Psoas muscle (tissue), 8 donors: Measurements from ENCODE around the gene KIRREL3. TPM values are rescaled to one million over a fixed set of nuclear protein-coding genes. Genes with fewer than 3 reads are reported as not detected.

Experiments used
- ATAC-seq, 4 donors: fragments of 200-7000 bp; cut with Tn5 transposase; one replicate each; pipeline ENCODE4 v1.9.1; 2020; ENCODE audit warnings: moderate library complexity in 3 of 4, mild to moderate bottlenecking in 2 of 4
- DNase-seq, 2 donors: peaks; one replicate each; pipeline ENCODE4 v3.0.0-alpha.2; 2020
- H3K27ac ChIP-seq: fragments of 200-600 bp; one replicate; pipeline ENCODE4 v1.8.0; 2022
- H3K27me3 ChIP-seq, 3 donors: fragments of 200-600 bp in 1 of 3; one replicate each; pipeline versions ENCODE4 v1.6.1 to v1.8.0; 2013 to 2022; ENCODE audit warnings: low read length in 2 of 3, mild to moderate bottlenecking in 2 of 3, moderate library complexity in 1 of 3; ENCODE audit not compliant: insufficient read depth in 3 of 3
- H3K36me3 ChIP-seq, 2 donors: fragments of 200-600 bp in 1 of 2; one replicate each; pipeline versions ENCODE4 v1.6.1 to v1.8.0; 2013 to 2022; ENCODE audit warnings: low read depth in 1 of 2, mild to moderate bottlenecking in 1 of 2, moderate library complexity in 1 of 2; ENCODE audit not compliant: insufficient read depth in 1 of 2
- H3K4me1 ChIP-seq: fragments of 200-600 bp; one replicate; pipeline ENCODE4 v1.8.0; 2022
- H3K4me3 ChIP-seq: fragments of 200-600 bp; one replicate; pipeline ENCODE4 v1.8.0; 2022; ENCODE audit warnings: mild to moderate bottlenecking
- H3K9me3 ChIP-seq: fragments of 200-600 bp; one replicate; pipeline ENCODE4 v1.8.0; 2022
- WGBS, 3 donors: extraction: QIAGEN DNeasy Blood & Tissue Kit; methylation state at CpG; one replicate each; pipeline versions ENCODE4 v1.1.6 to v1.1.7; 2013; 5-methylcytosine and 5-hydroxymethylcytosine counted together
- intact Hi-C, 2 donors: fragments of 100-400 bp; cut with DNase I; formaldehyde crosslinking; loops; one replicate each; pipeline versions ENCODE4 v1.11.0 to v1.14.2; 2022
- polyA plus RNA-seq, 3 donors: library from polyadenylated mRNA; stranded (reverse); fragments of 200-250 nt; gene quantifications; one replicate each; pipeline ENCODE4 v1.2.3, GENCODE V29; 2013
- total RNA-seq, 4 donors: library from RNA; stranded (reverse); fragmentation: NEBNext Ultra II Directional in 2 of 4; extraction: Animal tissue kit (Norgen Biotek cat#: 25700) in 2 of 4; gene quantifications; one replicate each; pipeline versions ENCODE4 v1.2.1 to v1.2.4, GENCODE V29; 2021 to 2023
- TF ChIP-seq, protein P1 (sequence below): fragments of 200-600 bp; IDR thresholded peaks from one replicate; pipeline ENCODE4 v1.8.0; 2022; ENCODE audit warnings: antibody characterized with exemption
- donor health status: healthy with polysubstance abuse.
- donor health status: DM: no; HTN: no; CAD: no; lungs with moderate emphysema.
- donor health status: Bipolar disorder and iron deficiency.
- donor health status: healthy.
- donor health status: DM: yes; HTN: yes; CAD: no.
- donor health status: DM: no; HTN: no; CAD: no.
- donor health status: DM: no; HTN: no; CAD: no.
- donor health status: DM: yes; HTN: yes; CAD: no.

The KIRREL3 gene
- total and polyA plus RNA-seq, 7 donors: 0.04 TPM; not detected in 6

DNA sequence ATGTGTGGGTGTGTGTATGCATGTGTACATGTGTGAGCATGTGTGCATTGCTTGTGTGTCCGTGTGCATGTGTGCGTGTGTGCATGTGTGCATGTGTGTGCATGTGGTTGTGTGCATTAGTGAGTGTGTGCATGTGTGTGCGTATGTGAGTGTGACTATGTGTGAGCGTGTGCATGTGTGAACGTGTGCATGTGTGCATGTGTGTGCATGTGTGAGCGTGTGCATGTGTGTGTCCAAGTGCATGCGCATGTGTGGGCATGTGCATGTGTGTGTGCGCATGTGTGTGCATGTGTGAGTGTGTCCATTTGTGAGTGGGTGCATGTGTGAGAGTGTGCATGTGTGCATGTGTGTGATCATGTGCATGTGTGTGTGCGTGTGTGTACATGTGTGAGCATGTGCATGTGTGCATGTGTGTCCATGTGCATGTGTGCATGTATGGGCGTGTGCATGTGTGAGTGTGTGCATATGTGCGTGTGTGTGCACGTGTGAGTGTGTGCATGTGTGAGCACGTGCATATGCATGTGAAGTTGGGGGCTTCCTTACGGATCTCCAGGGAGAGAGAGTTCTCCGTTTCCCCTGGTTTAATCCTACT, 549.3 kb downstream of the KIRREL3 start:
- Histone ChIP-seq H3K4me1 (no peaks in the 10 kb centered on the region), H3K9me3 (no peaks in the 10 kb centered on the region), H3K27me3 (peaks cover 0 to 30% (median 0%) of the 10 kb centered on the region in 3 donors), H3K36me3 (no peaks in the 10 kb centered on the region), H3K4me3 (no peak overlapping the region), H3K27ac (no peak overlapping the region)
- no peak for DNase-seq
- no peak for ATAC-seq
- WGBS, 3 donors: 70 to 78% (median 71%) methylated on average over 15 of the region's 15 CpGs
- TF ChIP-seq, protein P1, sequence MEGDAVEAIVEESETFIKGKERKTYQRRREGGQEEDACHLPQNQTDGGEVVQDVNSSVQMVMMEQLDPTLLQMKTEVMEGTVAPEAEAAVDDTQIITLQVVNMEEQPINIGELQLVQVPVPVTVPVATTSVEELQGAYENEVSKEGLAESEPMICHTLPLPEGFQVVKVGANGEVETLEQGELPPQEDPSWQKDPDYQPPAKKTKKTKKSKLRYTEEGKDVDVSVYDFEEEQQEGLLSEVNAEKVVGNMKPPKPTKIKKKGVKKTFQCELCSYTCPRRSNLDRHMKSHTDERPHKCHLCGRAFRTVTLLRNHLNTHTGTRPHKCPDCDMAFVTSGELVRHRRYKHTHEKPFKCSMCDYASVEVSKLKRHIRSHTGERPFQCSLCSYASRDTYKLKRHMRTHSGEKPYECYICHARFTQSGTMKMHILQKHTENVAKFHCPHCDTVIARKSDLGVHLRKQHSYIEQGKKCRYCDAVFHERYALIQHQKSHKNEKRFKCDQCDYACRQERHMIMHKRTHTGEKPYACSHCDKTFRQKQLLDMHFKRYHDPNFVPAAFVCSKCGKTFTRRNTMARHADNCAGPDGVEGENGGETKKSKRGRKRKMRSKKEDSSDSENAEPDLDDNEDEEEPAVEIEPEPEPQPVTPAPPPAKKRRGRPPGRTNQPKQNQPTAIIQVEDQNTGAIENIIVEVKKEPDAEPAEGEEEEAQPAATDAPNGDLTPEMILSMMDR: no peak
- intact Hi-C loops: no loop called here

GRCh38 chr11:126450806-126451205, 549.8 kb downstream of the KIRREL3 start:
- intact Hi-C loops: no loop called here
- no peak overlapping the region for H3K4me3 ChIP-seq
- ATAC-seq: no peak
- H3K27me3 ChIP-seq: peaks cover 0 to 30% (median 0%) of the 10 kb centered on the region in 3 donors
- DNase-seq: no peak
- H3K27ac ChIP-seq: no peak overlapping the region
- no peaks in the 10 kb centered on the region for H3K9me3 ChIP-seq
- no peaks in the 10 kb centered on the region for H3K4me1 ChIP-seq
- 94 to 97% (median 95%) methylated on average over 11 of the region's 11 CpGs for WGBS, 3 donors
- TF ChIP-seq, protein P1: no peak
- H3K36me3 ChIP-seq: no peaks in the 10 kb centered on the region

GRCh38 chr11:126450198-126450597, 550.4 kb downstream of the KIRREL3 start:
- Histone ChIP-seq H3K4me1 (no peaks in the 10 kb centered on the region), H3K27ac (no peak overlapping the region), H3K9me3 (no peaks in the 10 kb centered on the region), H3K27me3 (peaks cover 0 to 30% (median 0%) of the 10 kb centered on the region in 3 donors), H3K36me3 (no peaks in the 10 kb centered on the region), H3K4me3 (no peak overlapping the region)
- ATAC-seq (no peak), DNase-seq (no peak)
- TF ChIP-seq, protein P1: no peak
- WGBS, 3 donors: 83 to 98% (median 90%) methylated on average over 7 of the region's 7 CpGs
- intact Hi-C loops: no loop called here

DNA sequence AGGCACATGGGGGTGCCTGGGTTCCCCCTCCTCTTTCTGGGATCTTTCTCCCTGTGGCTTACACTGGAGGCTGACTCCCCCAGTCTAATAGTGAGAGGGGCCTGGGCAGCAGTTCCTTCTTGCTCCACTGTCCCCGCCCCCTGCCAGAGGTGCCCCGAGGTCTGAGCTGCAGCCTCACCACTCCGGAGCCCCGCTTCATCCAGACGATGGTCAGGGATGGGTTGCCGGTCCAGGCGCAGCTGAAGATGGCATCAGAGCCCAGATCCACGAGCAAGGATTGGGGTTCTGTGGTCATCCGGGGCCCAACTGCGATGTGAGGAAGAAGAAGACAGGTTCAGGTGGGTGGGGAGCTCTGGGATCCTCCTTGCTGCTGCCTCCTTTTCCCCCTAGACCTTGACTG, 554.0 kb downstream of the KIRREL3 start:
- DNase-seq (no peak), ATAC-seq (no peak)
- Histone ChIP-seq H3K9me3 (no peaks in the 10 kb centered on the region), H3K36me3 (no peaks in the 10 kb centered on the region), H3K4me3 (no peak overlapping the region), H3K27ac (no peak overlapping the region), H3K27me3 (peaks cover 0 to 1% (median 0%) of the 10 kb centered on the region in 3 donors), H3K4me1 (no peaks in the 10 kb centered on the region)
- TF ChIP-seq, protein P1: no peak
- intact Hi-C loops: no loop called here
- 82 to 91% (median 84%) methylated on average over 10 of the region's 10 CpGs for WGBS, 3 donors

DNA sequence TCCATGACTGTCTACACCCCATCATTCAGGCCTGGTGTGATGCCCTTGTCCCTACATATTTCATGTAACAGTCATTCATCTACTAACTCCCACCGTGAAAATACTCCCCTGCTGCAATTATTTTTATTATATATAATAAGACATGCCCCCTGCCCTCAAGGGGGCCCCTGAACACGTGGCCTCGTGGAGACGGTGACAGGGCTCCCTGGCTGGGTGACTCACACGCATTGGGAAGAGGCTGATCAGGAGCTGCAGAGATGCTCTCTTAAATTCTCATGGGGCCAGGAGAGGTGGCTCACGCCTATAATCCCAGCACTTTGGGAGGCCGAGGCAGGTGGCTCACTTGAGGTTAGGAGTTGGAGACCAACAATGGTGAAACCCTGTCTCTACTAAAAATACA, 556.5 kb downstream of the KIRREL3 start:
- DNase-seq (no peak), ATAC-seq (no peak)
- Histone ChIP-seq H3K4me1 (no peaks in the 10 kb centered on the region), H3K27me3 (peaks cover 0 to 1% (median 0%) of the 10 kb centered on the region in 3 donors), H3K36me3 (no peaks in the 10 kb centered on the region), H3K27ac (no peak overlapping the region), H3K4me3 (no peak overlapping the region), H3K9me3 (no peaks in the 10 kb centered on the region)
- intact Hi-C loops: loop anchor here in 1 of 2 donors (5.0 kb wide), 2 partner anchors 38 to 903 kb away; no protein-coding TSS in a partner anchor
- 84 to 91% (median 86%) methylated on average over 7 of the region's 7 CpGs for WGBS, 3 donors
- TF ChIP-seq, protein P1: no peak
